Mesendoderm (in vitro differentiated cells): Measurements from ENCODE around the gene CTNS.
A peak's percentile ranks its signal among the peaks of the same experiment; 100 is the strongest.

Source experiments
- DNase-seq: peaks from one replicate; pipeline ENCODE4 v3.0.0; 2013
- H2AK5ac ChIP-seq: 2 replicates; pipeline ENCODE4 v1.6.1; 2013; ENCODE audit warnings: low read length, inconsistent platforms
- H2BK120ac ChIP-seq: 2 replicates; pipeline ENCODE4 v1.6.1; 2013; ENCODE audit warnings: low read depth, mild to moderate bottlenecking, low read length, moderate library complexity, mixed read lengths
- H2BK15ac ChIP-seq: replicated peaks from 2 replicates; pipeline ENCODE4 v1.6.1; 2013; ENCODE audit warnings: low read depth, mild to moderate bottlenecking, moderate library complexity
- H2BK5ac ChIP-seq: 2 replicates; pipeline ENCODE4 v1.6.1; 2013; ENCODE audit warnings: low read length, inconsistent platforms
- H3K18ac ChIP-seq: 2 replicates; pipeline ENCODE4 v1.6.1; 2013; ENCODE audit warnings: mild to moderate bottlenecking, low read length, mixed read lengths
- H3K23ac ChIP-seq: one replicate; pipeline ENCODE4 v1.6.1; 2013; ENCODE audit warnings: low read length
- H3K27ac ChIP-seq: 2 replicates; pipeline ENCODE4 v1.5.1; 2013; ENCODE audit warnings: low read depth, mild to moderate bottlenecking, inconsistent platforms, low read length, moderate library complexity
- H3K27me3 ChIP-seq: 2 replicates; pipeline ENCODE4 v1.6.1; 2013; ENCODE audit warnings: low read length, control low read depth, mild to moderate bottlenecking, inconsistent platforms; ENCODE audit not compliant: insufficient read depth, poor library complexity
- H3K36me3 ChIP-seq: 2 replicates; pipeline ENCODE4 v1.6.1; 2013; ENCODE audit warnings: low read length, inconsistent platforms; ENCODE audit not compliant: control insufficient read depth, insufficient read depth
- H3K4ac ChIP-seq: one replicate; pipeline ENCODE4 v1.6.1; 2013; ENCODE audit warnings: low read depth, mild to moderate bottlenecking, low read length, moderate library complexity
- H3K4me1 ChIP-seq: 2 replicates; pipeline ENCODE4 v1.6.1; 2013; ENCODE audit warnings: low read depth, low read length, inconsistent platforms; ENCODE audit not compliant: control insufficient read depth
- H3K4me2 ChIP-seq: 2 replicates; pipeline ENCODE4 v1.6.1; 2013; ENCODE audit warnings: low read length
- H3K4me3 ChIP-seq: 2 replicates; pipeline ENCODE4 v1.5.1; 2013; ENCODE audit warnings: mild to moderate bottlenecking, low read length
- H3K56ac ChIP-seq: one replicate; pipeline ENCODE4 v1.6.1; 2013; ENCODE audit warnings: low read length
- H3K79me1 ChIP-seq: 2 replicates; pipeline ENCODE4 v1.6.1; 2013; ENCODE audit warnings: low read length, inconsistent platforms
- H3K79me2 ChIP-seq: 2 replicates; pipeline ENCODE4 v1.6.1; 2013; ENCODE audit warnings: mild to moderate bottlenecking, low read length; ENCODE audit not compliant: control insufficient read depth, insufficient read depth
- H3K9ac ChIP-seq: 2 replicates; pipeline ENCODE4 v1.6.1; 2013; ENCODE audit warnings: low read length, inconsistent platforms
- H4K5ac ChIP-seq: one replicate; pipeline ENCODE4 v1.6.1; 2013; ENCODE audit warnings: low read length
- H4K8ac ChIP-seq: one replicate; pipeline ENCODE4 v1.6.1; 2013; ENCODE audit warnings: low read depth, mild to moderate bottlenecking, control low read depth, low read length, moderate library complexity
- WGBS: extraction: QIAGEN DNeasy Blood & Tissue Kit; methylation state at CpG from one replicate; pipeline ENCODE4 v1.1.7; 2013; ENCODE audit warnings: low lambda C conversion rate, missing lambda C conversion rate; ENCODE audit not compliant: insufficient coverage; ENCODE audit errors: extremely low coverage; 5-methylcytosine and 5-hydroxymethylcytosine counted together

Gene CTNS

GRCh38 chr17:3645310-3645709 is 8.8 kb downstream of the CTNS start:
- Histone ChIP-seq H4K5ac (no peak overlapping the region), H3K4ac (no peak overlapping the region), H3K27ac (no peak overlapping the region), H3K9ac (no peak overlapping the region), H2BK15ac (no peak overlapping the region), H3K56ac (no peak overlapping the region), H3K18ac (no peak overlapping the region), H3K79me1 (no peaks in the 10 kb centered on the region), H3K4me1 (no peaks in the 10 kb centered on the region), H2BK5ac (no peak overlapping the region), H3K4me2 (no peak overlapping the region), H3K36me3 (peaks cover 1% of the 10 kb centered on the region), H3K27me3 (no peaks in the 10 kb centered on the region), H3K23ac (no peak overlapping the region), H3K79me2 (no peaks in the 10 kb centered on the region), H2AK5ac (no peak overlapping the region), H2BK120ac (no peak overlapping the region), H3K4me3 (no peak overlapping the region), H4K8ac (no peak overlapping the region)
- no CpG with 5 or more reads among the region's 5 CpGs for WGBS
- no peak for DNase-seq

GRCh38 chr17:3647251-3647650 is 10.7 kb downstream of the CTNS start:
- Histone ChIP-seq H3K56ac (no peak overlapping the region), H3K36me3 (peaks cover 1% of the 10 kb centered on the region), H3K18ac (no peak overlapping the region), H3K4me3 (no peak overlapping the region), H3K4ac (no peak overlapping the region), H2BK15ac (no peak overlapping the region), H2AK5ac (no peak overlapping the region), H4K5ac (no peak overlapping the region), H3K4me2 (no peak overlapping the region), H3K27ac (no peak overlapping the region), H3K27me3 (no peaks in the 10 kb centered on the region), H3K9ac (no peak overlapping the region), H2BK120ac (no peak overlapping the region), H3K79me1 (no peaks in the 10 kb centered on the region), H3K79me2 (no peaks in the 10 kb centered on the region), H4K8ac (no peak overlapping the region), H3K23ac (no peak overlapping the region), H2BK5ac (no peak overlapping the region), H3K4me1 (no peaks in the 10 kb centered on the region)
- no CpG with 5 or more reads among the region's 12 CpGs for WGBS
- no peak for DNase-seq

- no peak overlapping the region for H3K4me3 ChIP-seq
- H3K27ac ChIP-seq, result no peak overlapping the region
- no peak overlapping the region for H4K8ac ChIP-seq
- no peak overlapping the region for H3K4ac ChIP-seq
- DNase-seq, result peak; percentile 71
- no peaks in the 10 kb centered on the region for H3K79me1 ChIP-seq
- no peaks in the 10 kb centered on the region for H3K27me3 ChIP-seq
- H2BK5ac ChIP-seq, result no peak overlapping the region
- H3K79me2 ChIP-seq, result no peaks in the 10 kb centered on the region
- no peaks in the 10 kb centered on the region for H3K4me1 ChIP-seq
- H2AK5ac ChIP-seq, result no peak overlapping the region
- WGBS, result no CpG with 5 or more reads among the region's 20 CpGs
- no peak overlapping the region for H3K23ac ChIP-seq
- no peak overlapping the region for H2BK120ac ChIP-seq
- H3K18ac ChIP-seq, result no peak overlapping the region
- H4K5ac ChIP-seq, result no peak overlapping the region
- H3K36me3 ChIP-seq, result peaks cover 1% of the 10 kb centered on the region
- H3K56ac ChIP-seq, result no peak overlapping the region
- H3K9ac ChIP-seq, result no peak overlapping the region
- no peak overlapping the region for H3K4me2 ChIP-seq
- H2BK15ac ChIP-seq, result no peak overlapping the region
Measured at GRCh38 chr17:3647769-3648555, 11.4 kb downstream of the CTNS start.

- H4K5ac ChIP-seq, result no peak overlapping the region
- no peaks in the 10 kb centered on the region for H3K27me3 ChIP-seq
- H3K23ac ChIP-seq, result no peak overlapping the region
- H4K8ac ChIP-seq, result no peak overlapping the region
- no peak overlapping the region for H2BK120ac ChIP-seq
- WGBS, result no CpG with 5 or more reads among the region's 11 CpGs
- H3K36me3 ChIP-seq, result no peaks in the 10 kb centered on the region
- no peak overlapping the region for H2BK5ac ChIP-seq
- no peak overlapping the region for H3K4me2 ChIP-seq
- no peaks in the 10 kb centered on the region for H3K79me2 ChIP-seq
- no peak overlapping the region for H3K4me3 ChIP-seq
- H2AK5ac ChIP-seq, result no peak overlapping the region
- H3K18ac ChIP-seq, result no peak overlapping the region
- no peak overlapping the region for H3K4ac ChIP-seq
- H3K56ac ChIP-seq, result no peak overlapping the region
- no peak overlapping the region for H3K9ac ChIP-seq
- H2BK15ac ChIP-seq, result no peak overlapping the region
- no peak for DNase-seq
- no peak overlapping the region for H3K27ac ChIP-seq
- no peaks in the 10 kb centered on the region for H3K79me1 ChIP-seq
- no peaks in the 10 kb centered on the region for H3K4me1 ChIP-seq
Measured at GRCh38 chr17:3655766-3656165, 19.2 kb downstream of the CTNS start.

- no peaks in the 10 kb centered on the region for H3K36me3 ChIP-seq
- no peak overlapping the region for H3K27ac ChIP-seq
- H3K4ac ChIP-seq, result no peak overlapping the region
- H3K4me3 ChIP-seq, result no peak overlapping the region
- H2BK120ac ChIP-seq, result no peak overlapping the region
- H3K4me2 ChIP-seq, result no peak overlapping the region
- WGBS, result no CpG with 5 or more reads among the region's 16 CpGs
- no peak overlapping the region for H3K56ac ChIP-seq
- H3K79me1 ChIP-seq, result no peaks in the 10 kb centered on the region
- no peak overlapping the region for H2BK15ac ChIP-seq
- no peak overlapping the region for H2AK5ac ChIP-seq
- H4K8ac ChIP-seq, result no peak overlapping the region
- H2BK5ac ChIP-seq, result no peak overlapping the region
- H4K5ac ChIP-seq, result no peak overlapping the region
- no peaks in the 10 kb centered on the region for H3K27me3 ChIP-seq
- H3K9ac ChIP-seq, result no peak overlapping the region
- DNase-seq, result no peak
- no peak overlapping the region for H3K18ac ChIP-seq
- H3K4me1 ChIP-seq, result no peaks in the 10 kb centered on the region
- no peaks in the 10 kb centered on the region for H3K79me2 ChIP-seq
- H3K23ac ChIP-seq, result no peak overlapping the region
Measured at GRCh38 chr17:3656353-3656752, 19.8 kb downstream of the CTNS start.
